Skeletal muscle tissue (tissue), 4 donors: ENCODE measurements around the gene NCDN. TPM values are rescaled to one million over a fixed set of nuclear protein-coding genes. Genes with fewer than 3 reads are reported as not detected.

ENCODE experiments used
- H3K27ac ChIP-seq: one replicate; pipeline ENCODE4 v1.7.0; 2013; ENCODE audit warnings: mild to moderate bottlenecking, low read depth, low read length, inconsistent platforms
- H3K27me3 ChIP-seq, 3 donors: one replicate each; pipeline ENCODE4 v1.7.0; 2013; ENCODE audit warnings: low read length in 3 of 3; ENCODE audit not compliant: control insufficient read depth in 3 of 3, insufficient read depth in 3 of 3
- H3K36me3 ChIP-seq, 3 donors: one replicate each; pipeline ENCODE4 v1.7.0; 2013; ENCODE audit warnings: low read length in 3 of 3; ENCODE audit not compliant: control insufficient read depth in 3 of 3, insufficient read depth in 3 of 3
- H3K4me1 ChIP-seq, 3 donors: one replicate each; pipeline ENCODE4 v1.7.0; 2013; ENCODE audit warnings: low read length in 3 of 3, mild to moderate bottlenecking in 3 of 3; ENCODE audit not compliant: control insufficient read depth in 3 of 3, insufficient read depth in 3 of 3
- H3K4me3 ChIP-seq, 3 donors: one replicate each; pipeline ENCODE4 v1.7.0; 2013; ENCODE audit warnings: low read length in 3 of 3
- H3K9ac ChIP-seq, 3 donors: one replicate each; pipeline ENCODE4 v1.7.0; 2013; ENCODE audit warnings: low read length in 3 of 3, mild to moderate bottlenecking in 3 of 3, moderate library complexity in 2 of 3, low read depth in 1 of 3
- H3K9me3 ChIP-seq, 3 donors: one replicate each; pipeline ENCODE4 v1.7.0; 2013; ENCODE audit warnings: low read length in 3 of 3; ENCODE audit not compliant: control insufficient read depth in 3 of 3
- total RNA-seq: library from RNA; depleted of rRNA; stranded (reverse); fragments of >200 nt; gene quantifications from one replicate; pipeline ENCODE4 v1.2.3, GENCODE V29; 2014
- donor health status: Osteomylitis.

NCDN gene
- total RNA-seq, 1 donor from 2014 or later, result 5.7 TPM

GRCh38 chr1:35599411-35599810 is 41.8 kb downstream of the NCDN start:
- H3K27ac ChIP-seq, result no peak overlapping the region
- H3K4me3 ChIP-seq, result no peak overlapping the region
- H3K27me3 ChIP-seq, result no peaks in the 10 kb centered on the region
- no peak overlapping the region for H3K9ac ChIP-seq
- H3K9me3 ChIP-seq, result no peaks in the 10 kb centered on the region
- peaks cover 12 to 30% (median 24%) of the 10 kb centered on the region in 3 donors for H3K36me3 ChIP-seq
- H3K4me1 ChIP-seq, result no peaks in the 10 kb centered on the region

GRCh38 chr1:35600593-35600992 is 43.0 kb downstream of the NCDN start:
- peaks cover 22 to 40% (median 26%) of the 10 kb centered on the region in 3 donors for H3K36me3 ChIP-seq
- H3K9me3 ChIP-seq, result no peaks in the 10 kb centered on the region
- no peak overlapping the region for H3K4me3 ChIP-seq
- H3K27me3 ChIP-seq, result no peaks in the 10 kb centered on the region
- H3K9ac ChIP-seq, result no peak overlapping the region
- H3K4me1 ChIP-seq, result no peaks in the 10 kb centered on the region
- H3K27ac ChIP-seq, result no peak overlapping the region

- Histone ChIP-seq H3K9ac (no peak overlapping the region), H3K4me1 (no peaks in the 10 kb centered on the region), H3K9me3 (no peaks in the 10 kb centered on the region), H3K27ac (no peak overlapping the region), H3K27me3 (no peaks in the 10 kb centered on the region), H3K36me3 (peaks cover 26 to 53% (median 37%) of the 10 kb centered on the region in 3 donors), H3K4me3 (no peak overlapping the region)
Measured at GRCh38 chr1:35603468-35603867, 45.9 kb downstream of the NCDN start.

- peaks cover 31 to 56% (median 42%) of the 10 kb centered on the region in 3 donors for H3K36me3 ChIP-seq
- H3K9me3 ChIP-seq, result no peaks in the 10 kb centered on the region
Measured at GRCh38 chr1:35603941-35604340, 46.3 kb downstream of the NCDN start.

GRCh38 chr1:35605071-35605866 is 47.7 kb downstream of the NCDN start:
- peaks cover 36 to 62% (median 50%) of the 10 kb centered on the region in 3 donors for H3K36me3 ChIP-seq
- no peak overlapping the region for H3K4me3 ChIP-seq

More at GRCh38 chr1:35603941-35604340, 46.3 kb downstream of the NCDN start:
- Histone ChIP-seq H3K4me1 (no peaks in the 10 kb centered on the region), H3K27ac (no peak overlapping the region), H3K27me3 (no peaks in the 10 kb centered on the region), H3K9ac (no peak overlapping the region), H3K4me3 (no peak overlapping the region)

DNA sequence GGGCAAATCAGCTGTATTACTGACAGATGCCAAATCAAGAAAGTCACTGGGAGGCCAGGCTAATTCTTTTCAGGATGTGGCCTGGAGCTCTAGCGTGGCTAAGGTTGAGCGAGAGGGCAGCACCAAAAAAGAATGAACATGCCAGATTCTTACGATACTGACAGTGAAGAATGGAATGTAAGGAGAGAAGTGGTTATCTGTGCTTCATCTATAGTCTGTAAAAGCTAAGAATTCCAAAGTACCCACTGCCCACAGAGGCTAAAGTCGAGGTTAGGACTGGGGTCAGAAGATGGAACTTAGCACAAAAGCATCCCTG is 48.2 kb downstream of the NCDN start:
- Histone ChIP-seq H3K36me3 (peaks cover 36 to 61% (median 50%) of the 10 kb centered on the region in 3 donors), H3K9me3 (no peaks in the 10 kb centered on the region), H3K27me3 (no peaks in the 10 kb centered on the region), H3K4me3 (no peak overlapping the region), H3K4me1 (no peaks in the 10 kb centered on the region), H3K27ac (no peak overlapping the region), H3K9ac (no peak overlapping the region)

More at GRCh38 chr1:35605071-35605866, 47.7 kb downstream of the NCDN start:
- Histone ChIP-seq H3K4me1 (no peaks in the 10 kb centered on the region), H3K9ac (no peak overlapping the region), H3K27ac (no peak overlapping the region), H3K27me3 (no peaks in the 10 kb centered on the region), H3K9me3 (no peaks in the 10 kb centered on the region)

- no peaks in the 10 kb centered on the region for H3K4me1 ChIP-seq
- H3K9ac ChIP-seq, result no peak overlapping the region
- no peak overlapping the region for H3K27ac ChIP-seq
- no peaks in the 10 kb centered on the region for H3K27me3 ChIP-seq
- no peak overlapping the region for H3K4me3 ChIP-seq
- peaks cover 28 to 45% (median 41%) of the 10 kb centered on the region in 3 donors for H3K36me3 ChIP-seq
- H3K9me3 ChIP-seq, result no peaks in the 10 kb centered on the region
Measured at GRCh38 chr1:35611655-35612054, 54.1 kb downstream of the NCDN start.

GRCh38 chr1:35615440-35615839 is 57.8 kb downstream of the NCDN start:
- no peaks in the 10 kb centered on the region for H3K9me3 ChIP-seq
- H3K4me1 ChIP-seq, result no peaks in the 10 kb centered on the region
- no peaks in the 10 kb centered on the region for H3K27me3 ChIP-seq
- no peak overlapping the region for H3K9ac ChIP-seq
- H3K27ac ChIP-seq, result no peak overlapping the region
- H3K36me3 ChIP-seq, result peaks cover 14 to 40% (median 40%) of the 10 kb centered on the region in 3 donors
- no peak overlapping the region for H3K4me3 ChIP-seq

Other genes with a start within 250 kb of the NCDN start
- 18.3 TPM for gene KIAA0319L, start 396 bp upstream of the NCDN start, total RNA-seq
- gene TFAP2E, start 15.5 kb downstream of the NCDN start, total RNA-seq, result 0.52 TPM
- gene PSMB2, start 83.7 kb downstream of the NCDN start, total RNA-seq, result 11.5 TPM
- gene C1orf216, start 161.1 kb downstream of the NCDN start, total RNA-seq, result 10.4 TPM
- gene CLSPN, start 212.2 kb downstream of the NCDN start, total RNA-seq, result 1.6 TPM